Esophagus squamous epithelium (tissue), 4 donors: ENCODE results near the gene FBXL19.

Source experiments
- POLR2A ChIP-seq, 4 donors: fragments of 450-650 bp; IDR thresholded peaks; one replicate each; pipeline ENCODE4 v1.6.1; 2017; ENCODE audit warnings: antibody characterized with exemption in 4 of 4, mild to moderate bottlenecking in 4 of 4, moderate library complexity in 3 of 4
- TF ChIP-seq, protein P1 (sequence below), 6 experiments: fragments of 450-650 bp in 4 of 6; fragments of 200-600 bp in 2 of 6; sonication (generic) in 2 of 6; IDR thresholded peaks; one replicate each; pipeline ENCODE4 v1.5.1; 2016 to 2019; ENCODE audit warnings: antibody characterized with exemption in 6 of 6, mild to moderate bottlenecking in 4 of 6, moderate library complexity in 4 of 6

DNA sequence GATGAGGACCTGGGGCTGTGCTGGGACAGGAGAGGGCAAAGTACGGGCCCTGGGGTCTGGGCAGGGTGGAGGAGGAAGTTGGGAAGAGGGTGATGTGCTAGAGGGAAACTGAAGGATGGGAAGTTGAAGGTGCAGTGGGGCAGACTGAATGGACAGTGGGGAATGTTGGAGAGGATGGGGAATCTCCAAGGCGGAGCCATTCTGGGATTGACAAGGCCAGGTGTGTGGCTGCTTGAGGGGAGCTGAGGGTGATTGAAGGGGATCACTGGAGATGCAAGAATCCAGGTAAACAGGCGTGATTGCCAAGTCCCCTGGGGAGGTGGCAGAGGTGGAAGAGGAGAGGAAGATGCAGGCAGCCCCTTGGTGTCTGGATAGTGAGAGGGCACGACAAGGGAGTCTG is 53.1 kb downstream of the FBXL19 start:
- TF ChIP-seq, protein P1, sequence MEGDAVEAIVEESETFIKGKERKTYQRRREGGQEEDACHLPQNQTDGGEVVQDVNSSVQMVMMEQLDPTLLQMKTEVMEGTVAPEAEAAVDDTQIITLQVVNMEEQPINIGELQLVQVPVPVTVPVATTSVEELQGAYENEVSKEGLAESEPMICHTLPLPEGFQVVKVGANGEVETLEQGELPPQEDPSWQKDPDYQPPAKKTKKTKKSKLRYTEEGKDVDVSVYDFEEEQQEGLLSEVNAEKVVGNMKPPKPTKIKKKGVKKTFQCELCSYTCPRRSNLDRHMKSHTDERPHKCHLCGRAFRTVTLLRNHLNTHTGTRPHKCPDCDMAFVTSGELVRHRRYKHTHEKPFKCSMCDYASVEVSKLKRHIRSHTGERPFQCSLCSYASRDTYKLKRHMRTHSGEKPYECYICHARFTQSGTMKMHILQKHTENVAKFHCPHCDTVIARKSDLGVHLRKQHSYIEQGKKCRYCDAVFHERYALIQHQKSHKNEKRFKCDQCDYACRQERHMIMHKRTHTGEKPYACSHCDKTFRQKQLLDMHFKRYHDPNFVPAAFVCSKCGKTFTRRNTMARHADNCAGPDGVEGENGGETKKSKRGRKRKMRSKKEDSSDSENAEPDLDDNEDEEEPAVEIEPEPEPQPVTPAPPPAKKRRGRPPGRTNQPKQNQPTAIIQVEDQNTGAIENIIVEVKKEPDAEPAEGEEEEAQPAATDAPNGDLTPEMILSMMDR (IDR thresholded peaks at IDR 0.05) = no peak
- no peak for TF ChIP-seq POLR2A (IDR thresholded peaks at IDR 0.05)
